PC-3 (cell line): Measurements from ENCODE around the gene WWC2.

Source experiments
- CTCF ChIP-seq: fragments of 300-600 bp; sonication (generic); conservative IDR thresholded peaks from 2 replicates; pipeline ENCODE4 v1.5.1; 2017; ENCODE audit warnings: antibody characterized with exemption, low read depth, mild to moderate bottlenecking, low read length
- EZH2 ChIP-seq: fragments of 300-600 bp; sonication (generic); IDR thresholded peaks from one replicate; pipeline ENCODE4 v1.6.1; 2017; ENCODE audit warnings: antibody characterized with exemption, mild to moderate bottlenecking, low read length; ENCODE audit not compliant: unreplicated experiment

DNA sequence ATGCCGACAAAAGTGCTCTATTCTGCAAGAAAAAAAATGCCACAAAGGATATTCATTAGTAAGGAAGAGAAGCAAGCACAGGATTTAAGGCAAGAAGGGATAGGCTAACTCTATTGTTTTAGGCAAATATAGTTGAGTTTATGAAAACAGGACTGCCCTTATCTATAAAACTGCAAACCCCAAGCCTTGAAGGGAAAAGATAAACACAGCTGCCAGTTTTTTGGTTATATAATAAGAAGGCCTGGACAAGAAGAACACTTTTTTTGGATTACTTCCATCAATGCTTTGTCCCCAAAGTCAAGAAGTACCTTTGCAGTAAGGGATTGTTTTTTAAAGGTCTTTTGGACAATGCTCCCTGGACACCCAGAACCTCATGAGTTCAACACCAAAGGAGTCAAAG is 45.4 kb upstream of the WWC2 start:
- TF ChIP-seq CTCF (no peak), EZH2 (no peak)
